Osteoblast (primary cell): ENCODE data around the gene NYNRIN. TPM values are rescaled to one million over a fixed set of nuclear protein-coding genes. Genes with fewer than 3 reads are reported as not detected.

Experiments used
- DNase-seq: peaks from one replicate; pipeline ENCODE4 v3.0.0; 2011; ENCODE audit warnings: low spot score, mixed read lengths; ENCODE audit not compliant: insufficient read length; ENCODE audit errors: missing footprints
- H2AFZ ChIP-seq: 2 replicates; pipeline ENCODE4 v1.6.0; 2011; ENCODE audit warnings: mild to moderate bottlenecking, low read length
- H3K27ac ChIP-seq: 2 replicates; pipeline ENCODE4 v1.5.1; 2011; ENCODE audit warnings: mild to moderate bottlenecking, low read depth, low read length, moderate library complexity
- H3K27me3 ChIP-seq: 2 replicates; pipeline ENCODE4 v1.6.0; 2012; ENCODE audit warnings: mild to moderate bottlenecking, control low read depth, inconsistent platforms, low read length, moderate library complexity; ENCODE audit not compliant: insufficient read depth
- H3K36me3 ChIP-seq: 2 replicates; pipeline ENCODE4 v1.5.1; 2011; ENCODE audit warnings: mild to moderate bottlenecking, low read length, control low read depth, moderate library complexity; ENCODE audit not compliant: insufficient read depth
- H3K4me1 ChIP-seq: 2 replicates; pipeline ENCODE4 v1.5.1; 2011; ENCODE audit warnings: mild to moderate bottlenecking, low read length, control low read depth, moderate library complexity; ENCODE audit not compliant: insufficient read depth
- H3K4me2 ChIP-seq: 2 replicates; pipeline ENCODE4 v1.6.0; 2011; ENCODE audit warnings: mild to moderate bottlenecking, low read length; ENCODE audit not compliant: insufficient read depth
- H3K4me3 ChIP-seq: fragments of 200-600 bp; sonication (generic); 3 replicates; pipeline ENCODE4 v1.5.1; 2012; ENCODE audit warnings: mild to moderate bottlenecking, low read length, inconsistent platforms; ENCODE audit not compliant: insufficient read depth
- H3K79me2 ChIP-seq: 2 replicates; pipeline ENCODE4 v1.6.0; 2012; ENCODE audit warnings: mild to moderate bottlenecking, low read length, control low read depth, inconsistent platforms; ENCODE audit not compliant: insufficient read depth
- H3K9me3 ChIP-seq: 2 replicates; pipeline ENCODE4 v1.5.1; 2011; ENCODE audit warnings: low read depth, low read length, control low read depth
- H4K20me1 ChIP-seq: 2 replicates; pipeline ENCODE4 v1.6.0; 2012; ENCODE audit warnings: mild to moderate bottlenecking, low read length, control low read depth; ENCODE audit not compliant: insufficient read depth
- total RNA-seq: library from RNA; depleted of rRNA; stranded (reverse); fragments of >200 nt; gene quantifications from 2 replicates; pipeline ENCODE4 v1.2.3, GENCODE V29; 2012
- TF ChIP-seq, protein P1 (sequence below): IDR thresholded peaks from 2 replicates; pipeline ENCODE4 v1.5.1; 2011; ENCODE audit warnings: mild to moderate bottlenecking, low read depth, low read length, moderate library complexity; ENCODE audit errors: extremely low read depth

NYNRIN gene
- total RNA-seq, 1 donor = 7.2 TPM

DNA sequence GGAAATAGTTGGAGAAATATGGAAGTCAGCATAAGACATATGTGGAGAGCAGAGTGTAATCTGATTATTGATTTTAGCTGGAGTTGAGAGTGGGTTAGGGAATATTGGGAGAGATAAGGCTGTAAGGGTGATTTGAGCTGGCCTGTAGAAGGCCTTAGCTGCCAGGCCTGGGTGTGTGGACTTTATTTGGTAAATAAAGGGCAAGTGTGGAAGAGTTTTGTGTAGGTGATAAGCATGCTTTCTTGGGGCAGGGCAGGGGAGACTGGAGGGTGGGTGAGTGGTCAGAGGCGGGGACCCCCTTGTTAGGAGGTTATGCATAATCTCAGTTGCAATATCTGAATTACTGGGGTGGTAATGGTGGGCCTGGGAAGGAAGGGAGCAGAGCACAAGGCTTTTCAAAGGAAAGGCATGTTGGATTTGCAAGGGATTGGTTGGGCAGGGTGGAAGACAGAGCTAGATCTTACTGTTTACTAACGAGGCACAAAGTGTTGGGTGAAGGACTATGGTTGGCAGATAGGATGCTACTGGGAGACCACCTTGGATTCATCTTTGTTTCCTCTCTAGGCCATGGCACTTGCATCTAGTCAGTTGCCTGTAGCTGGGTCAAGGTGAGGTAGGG, 36.5 kb downstream of the NYNRIN start:
- Histone ChIP-seq H3K79me2 (peaks cover 41% of the 10 kb centered on the region), H3K4me3 (no peak overlapping the region), H3K9me3 (no peaks in the 10 kb centered on the region), H2AFZ (no peak overlapping the region), H3K4me1 (peaks cover 32% of the 10 kb centered on the region), H4K20me1 (peaks cover 32% of the 10 kb centered on the region), H3K27ac (peak overlapping the region; percentile 37), H3K36me3 (peaks cover 76% of the 10 kb centered on the region), H3K27me3 (no peaks in the 10 kb centered on the region), H3K4me2 (no peak overlapping the region)
- no peak for DNase-seq
- TF ChIP-seq, protein P1, sequence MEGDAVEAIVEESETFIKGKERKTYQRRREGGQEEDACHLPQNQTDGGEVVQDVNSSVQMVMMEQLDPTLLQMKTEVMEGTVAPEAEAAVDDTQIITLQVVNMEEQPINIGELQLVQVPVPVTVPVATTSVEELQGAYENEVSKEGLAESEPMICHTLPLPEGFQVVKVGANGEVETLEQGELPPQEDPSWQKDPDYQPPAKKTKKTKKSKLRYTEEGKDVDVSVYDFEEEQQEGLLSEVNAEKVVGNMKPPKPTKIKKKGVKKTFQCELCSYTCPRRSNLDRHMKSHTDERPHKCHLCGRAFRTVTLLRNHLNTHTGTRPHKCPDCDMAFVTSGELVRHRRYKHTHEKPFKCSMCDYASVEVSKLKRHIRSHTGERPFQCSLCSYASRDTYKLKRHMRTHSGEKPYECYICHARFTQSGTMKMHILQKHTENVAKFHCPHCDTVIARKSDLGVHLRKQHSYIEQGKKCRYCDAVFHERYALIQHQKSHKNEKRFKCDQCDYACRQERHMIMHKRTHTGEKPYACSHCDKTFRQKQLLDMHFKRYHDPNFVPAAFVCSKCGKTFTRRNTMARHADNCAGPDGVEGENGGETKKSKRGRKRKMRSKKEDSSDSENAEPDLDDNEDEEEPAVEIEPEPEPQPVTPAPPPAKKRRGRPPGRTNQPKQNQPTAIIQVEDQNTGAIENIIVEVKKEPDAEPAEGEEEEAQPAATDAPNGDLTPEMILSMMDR = no peak

DNA sequence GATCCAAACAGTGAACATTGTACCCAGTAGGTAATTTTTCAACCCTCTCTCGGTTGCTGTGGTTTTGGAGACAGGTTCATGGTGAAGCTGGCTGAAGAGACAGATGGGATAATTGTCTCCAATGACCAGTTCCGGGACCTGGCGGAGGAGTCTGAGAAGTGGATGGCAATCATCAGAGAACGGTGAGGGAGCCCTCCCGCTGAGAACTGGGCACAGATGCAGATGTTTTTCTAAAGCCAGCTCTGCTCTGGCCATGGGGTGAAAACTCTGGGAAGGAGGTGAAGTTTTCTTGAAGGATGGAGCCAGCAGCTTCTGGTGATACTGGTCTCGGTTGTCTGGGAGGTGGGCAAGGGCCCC, 37.2 kb downstream of the NYNRIN start:
- Histone ChIP-seq H3K36me3 (peaks cover 76% of the 10 kb centered on the region), H3K9me3 (no peaks in the 10 kb centered on the region), H3K4me2 (no peak overlapping the region), H3K4me3 (no peak overlapping the region), H3K4me1 (peaks cover 30% of the 10 kb centered on the region), H3K27me3 (no peaks in the 10 kb centered on the region), H2AFZ (no peak overlapping the region), H3K27ac (peak overlapping the region; percentile 37), H4K20me1 (peaks cover 32% of the 10 kb centered on the region), H3K79me2 (peaks cover 43% of the 10 kb centered on the region)
- DNase-seq = no peak
- TF ChIP-seq, protein P1 = no peak

DNA sequence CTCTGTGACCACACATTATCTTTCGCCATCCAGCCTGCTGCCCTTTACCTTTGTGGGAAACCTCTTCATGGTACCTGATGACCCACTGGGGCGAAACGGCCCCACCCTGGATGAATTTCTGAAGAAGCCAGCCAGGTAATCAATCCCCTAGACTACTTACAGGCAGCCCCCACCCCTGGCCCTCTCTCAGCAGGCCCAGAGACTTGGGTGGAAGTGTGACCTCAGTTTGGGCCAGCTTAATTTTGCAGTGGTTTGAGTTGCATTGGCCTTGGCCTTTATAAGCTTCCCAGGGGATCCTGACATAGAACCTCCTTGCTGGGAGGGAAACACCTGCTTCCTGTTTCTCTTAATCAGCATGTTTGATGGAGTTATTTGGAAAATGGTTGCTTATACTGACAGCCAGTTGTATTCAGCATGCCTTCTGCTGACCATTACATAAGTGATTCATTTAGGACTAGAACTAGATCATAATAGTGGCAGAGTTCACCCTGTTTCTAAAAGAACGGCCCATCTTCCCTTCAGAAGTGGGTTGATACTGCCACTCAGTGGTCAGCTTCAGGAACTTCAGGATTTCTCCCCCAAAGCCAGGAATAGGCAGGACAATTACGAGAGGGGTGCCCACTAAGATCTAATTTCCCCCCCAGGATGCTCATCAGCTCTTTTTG, 37.7 kb downstream of the NYNRIN start:
- Histone ChIP-seq H3K36me3 (peaks cover 76% of the 10 kb centered on the region), H3K9me3 (no peaks in the 10 kb centered on the region), H2AFZ (no peak overlapping the region), H3K27ac (peak overlapping the region; percentile 37), H3K4me2 (no peak overlapping the region), H3K4me3 (no peak overlapping the region), H3K27me3 (no peaks in the 10 kb centered on the region), H3K4me1 (peaks cover 29% of the 10 kb centered on the region), H3K79me2 (peaks cover 43% of the 10 kb centered on the region), H4K20me1 (peaks cover 27% of the 10 kb centered on the region)
- peak; percentile 91 for DNase-seq
- TF ChIP-seq, protein P1 = peak; percentile 87

DNA sequence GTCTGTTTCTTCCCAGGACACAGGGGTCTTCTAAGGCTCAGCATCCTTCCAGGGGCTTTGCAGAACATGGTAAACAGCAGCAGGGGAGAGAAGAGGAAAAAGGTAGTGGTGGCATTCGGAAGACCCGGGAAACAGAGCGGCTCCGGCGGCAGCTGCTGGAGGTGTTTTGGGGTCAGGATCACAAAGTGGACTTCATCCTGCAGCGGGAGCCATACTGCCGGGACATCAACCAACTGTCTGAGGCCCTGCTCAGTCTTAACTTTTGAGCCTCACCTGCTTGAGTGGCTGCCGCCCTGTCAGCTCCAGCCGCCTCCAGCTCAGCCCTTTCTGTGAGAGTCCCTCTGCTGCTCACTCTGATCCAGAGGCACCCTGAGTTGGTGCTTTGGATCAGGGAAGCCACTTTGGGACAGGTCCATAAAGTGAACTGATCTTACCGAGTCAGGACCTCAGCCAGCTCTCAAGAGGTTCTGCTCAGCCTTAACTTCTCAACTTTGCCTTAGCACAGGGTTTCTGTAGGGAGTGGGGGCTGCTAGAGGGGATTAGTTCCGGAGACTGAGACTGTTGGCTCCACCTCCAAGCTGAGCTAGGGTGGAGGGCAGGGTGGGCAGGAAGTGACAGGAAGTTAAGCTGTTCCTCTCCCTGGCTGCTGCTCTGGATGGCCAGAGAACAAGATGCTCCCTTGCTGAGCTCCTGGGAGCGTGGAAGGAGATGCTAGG, 38.4 kb downstream of the NYNRIN start:
- DNase-seq = no peak
- peaks cover 74% of the 10 kb centered on the region for H3K36me3 ChIP-seq
- no peaks in the 10 kb centered on the region for H3K9me3 ChIP-seq
- TF ChIP-seq, protein P1 = no peak
- peaks cover 26% of the 10 kb centered on the region for H3K4me1 ChIP-seq
- peaks cover 21% of the 10 kb centered on the region for H4K20me1 ChIP-seq
- H3K79me2 ChIP-seq = peaks cover 37% of the 10 kb centered on the region
- H3K4me3 ChIP-seq = no peak overlapping the region
- peak overlapping the region; percentile 9 for H3K27ac ChIP-seq
- H3K27me3 ChIP-seq = no peaks in the 10 kb centered on the region
- no peak overlapping the region for H2AFZ ChIP-seq
- H3K4me2 ChIP-seq = no peak overlapping the region
